Panc1 (cell line): ENCODE data around the gene SLN. TPM values are rescaled to one million over a fixed set of nuclear protein-coding genes. Genes with fewer than 3 reads are reported as not detected.

ENCODE experiments used
- ATAC-seq: fragments of 200-7000 bp; cut with Tn5 transposase; 2 replicates; pipeline ENCODE4 v1.9.1; 2020; ENCODE audit warnings: mild to moderate bottlenecking, moderate library complexity
- BruUV-seq: library from RNA; stranded (reverse); fragments of 400-500 nt; replicated peaks from 2 replicates; lab custom pipeline; 2021; lab: Mats Ljungman, UMichigan
- CTCF ChIA-PET: fragments of 300-600 bp; sonication (Branson Sonifier 250); formaldehyde crosslinking; loops from one replicate; lab custom pipeline; 2022; ENCODE audit warnings: antibody characterized with exemption; lab: Charles Lee
- POLR2A ChIA-PET: fragments of 300-600 bp; sonication (Branson Sonifier 250); formaldehyde crosslinking; loops from one replicate; lab custom pipeline; 2022; ENCODE audit warnings: antibody characterized with exemption; lab: Charles Lee
- DNase-seq: peaks from one replicate; pipeline ENCODE4 v3.0.0-alpha.2; 2010; ENCODE audit warnings: low read depth, low spot score
- H3K27ac ChIP-seq: 2 replicates; pipeline ENCODE4 v1.5.1; 2011; ENCODE audit warnings: mild to moderate bottlenecking, low read length, inconsistent platforms
- H3K27me3 ChIP-seq: fragments of 200-500 bp; sonication (Bioruptor generic); 2 replicates; pipeline ENCODE4 v1.6.0; 2014; ENCODE audit warnings: low read length, inconsistent platforms; ENCODE audit not compliant: control insufficient read depth, insufficient read depth
- H3K36me3 ChIP-seq: fragments of 200-500 bp; sonication (Bioruptor generic); 2 replicates; pipeline ENCODE4 v1.5.1; 2014; ENCODE audit warnings: inconsistent platforms, mild to moderate bottlenecking, low read length, moderate library complexity; ENCODE audit not compliant: control insufficient read depth, insufficient read depth
- H3K4me1 ChIP-seq: 2 replicates; pipeline ENCODE4 v1.5.1; 2011; ENCODE audit warnings: inconsistent platforms, mild to moderate bottlenecking, low read length, moderate library complexity; ENCODE audit not compliant: control insufficient read depth, insufficient read depth
- H3K4me3 ChIP-seq, 2 experiments: 2 replicates each; pipeline ENCODE4 v1.5.1; 2011 to 2012; ENCODE audit warnings: low read depth in 2 of 2, low read length in 2 of 2, mild to moderate bottlenecking in 2 of 2, inconsistent platforms in 1 of 2, moderate library complexity in 1 of 2
- H3K9me3 ChIP-seq: fragments of 200-500 bp; sonication (Bioruptor generic); 2 replicates; pipeline ENCODE4 v1.5.1; 2014; ENCODE audit warnings: low read depth, mild to moderate bottlenecking, inconsistent platforms, low read length, moderate library complexity; ENCODE audit not compliant: control insufficient read depth, insufficient read depth
- POLR2AphosphoS5 ChIP-seq: IDR thresholded peaks from 2 replicates; pipeline ENCODE4 v1.6.1; 2012; ENCODE audit warnings: mild to moderate bottlenecking, low read depth, low read length, moderate library complexity
- SIN3A ChIP-seq: IDR thresholded peaks from 2 replicates; pipeline ENCODE4 v1.6.1; 2012; ENCODE audit warnings: low read depth, mild to moderate bottlenecking, low read length, moderate library complexity, borderline replicate concordance; ENCODE audit not compliant: insufficient read depth
- TCF7L2 ChIP-seq: IDR thresholded peaks from 2 replicates; pipeline ENCODE4 v1.6.1; 2011; ENCODE audit warnings: mild to moderate bottlenecking, low read depth, low read length, inconsistent platforms
- in situ Hi-C: cut with HindIII; loops from 2 replicates; pipeline ENCODE4 v1.10.0; 2016; ENCODE audit warnings: low sequenced_read_pairs, low pct_unique_long_range_greater_than_20kb
- intact Hi-C: fragments of 100-400 bp; cut with micrococcal nuclease; formaldehyde crosslinking; loops from one replicate; pipeline ENCODE4 v1.10.0; 2022; ENCODE audit not compliant: unreplicated experiment
- total RNA-seq: library from RNA; stranded (reverse); gene quantifications from one replicate; pipeline ENCODE4 v1.2.1, GENCODE V29; 2021; ENCODE audit not compliant: unreplicated experiment
- TF ChIP-seq, protein P1 (sequence below): fragments of 450-650 bp; IDR thresholded peaks from 2 replicates; pipeline ENCODE4 v1.5.1; 2017; ENCODE audit warnings: mild to moderate bottlenecking
- TF ChIP-seq, protein P2 (sequence below), 2 experiments: IDR thresholded peaks; 2 replicates each; pipeline ENCODE4 v1.6.1; 2011 to 2012; ENCODE audit warnings: low read depth in 2 of 2, control low read depth in 1 of 2, low read length in 1 of 2, mild to moderate bottlenecking in 1 of 2, moderate library complexity in 1 of 2; ENCODE audit not compliant: insufficient read depth in 1 of 2

Gene SLN
- total RNA-seq, 1 experiment from 2014 or later: not detected

DNA sequence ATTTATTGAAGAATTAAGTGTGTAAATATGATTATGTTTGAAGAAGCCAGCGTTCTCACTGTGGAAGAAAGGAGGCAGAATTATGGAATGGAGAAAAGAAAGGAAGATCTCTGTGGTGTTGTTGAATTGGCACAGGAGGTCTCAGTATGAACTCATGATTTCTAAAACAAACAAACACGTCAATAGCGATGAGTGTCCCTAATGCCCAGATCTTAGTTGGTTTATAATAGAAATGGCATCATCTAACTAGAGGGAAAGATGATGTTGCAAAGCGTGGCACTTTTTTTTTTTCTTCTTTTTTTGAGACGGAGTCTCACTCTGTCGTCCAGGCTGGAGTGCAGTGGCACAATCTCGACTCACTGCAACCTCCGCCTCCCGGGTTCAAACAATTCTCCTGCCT lies 39.2 kb upstream of the SLN start:
- no peaks in the 10 kb centered on the region for H3K4me1 ChIP-seq
- H3K27me3 ChIP-seq: no peaks in the 10 kb centered on the region
- TF ChIP-seq, protein P1, sequence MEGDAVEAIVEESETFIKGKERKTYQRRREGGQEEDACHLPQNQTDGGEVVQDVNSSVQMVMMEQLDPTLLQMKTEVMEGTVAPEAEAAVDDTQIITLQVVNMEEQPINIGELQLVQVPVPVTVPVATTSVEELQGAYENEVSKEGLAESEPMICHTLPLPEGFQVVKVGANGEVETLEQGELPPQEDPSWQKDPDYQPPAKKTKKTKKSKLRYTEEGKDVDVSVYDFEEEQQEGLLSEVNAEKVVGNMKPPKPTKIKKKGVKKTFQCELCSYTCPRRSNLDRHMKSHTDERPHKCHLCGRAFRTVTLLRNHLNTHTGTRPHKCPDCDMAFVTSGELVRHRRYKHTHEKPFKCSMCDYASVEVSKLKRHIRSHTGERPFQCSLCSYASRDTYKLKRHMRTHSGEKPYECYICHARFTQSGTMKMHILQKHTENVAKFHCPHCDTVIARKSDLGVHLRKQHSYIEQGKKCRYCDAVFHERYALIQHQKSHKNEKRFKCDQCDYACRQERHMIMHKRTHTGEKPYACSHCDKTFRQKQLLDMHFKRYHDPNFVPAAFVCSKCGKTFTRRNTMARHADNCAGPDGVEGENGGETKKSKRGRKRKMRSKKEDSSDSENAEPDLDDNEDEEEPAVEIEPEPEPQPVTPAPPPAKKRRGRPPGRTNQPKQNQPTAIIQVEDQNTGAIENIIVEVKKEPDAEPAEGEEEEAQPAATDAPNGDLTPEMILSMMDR: no peak
- TF ChIP-seq SIN3A (no peak), POLR2AphosphoS5 (no peak), TCF7L2 (no peak)
- TF ChIP-seq, protein P2, sequence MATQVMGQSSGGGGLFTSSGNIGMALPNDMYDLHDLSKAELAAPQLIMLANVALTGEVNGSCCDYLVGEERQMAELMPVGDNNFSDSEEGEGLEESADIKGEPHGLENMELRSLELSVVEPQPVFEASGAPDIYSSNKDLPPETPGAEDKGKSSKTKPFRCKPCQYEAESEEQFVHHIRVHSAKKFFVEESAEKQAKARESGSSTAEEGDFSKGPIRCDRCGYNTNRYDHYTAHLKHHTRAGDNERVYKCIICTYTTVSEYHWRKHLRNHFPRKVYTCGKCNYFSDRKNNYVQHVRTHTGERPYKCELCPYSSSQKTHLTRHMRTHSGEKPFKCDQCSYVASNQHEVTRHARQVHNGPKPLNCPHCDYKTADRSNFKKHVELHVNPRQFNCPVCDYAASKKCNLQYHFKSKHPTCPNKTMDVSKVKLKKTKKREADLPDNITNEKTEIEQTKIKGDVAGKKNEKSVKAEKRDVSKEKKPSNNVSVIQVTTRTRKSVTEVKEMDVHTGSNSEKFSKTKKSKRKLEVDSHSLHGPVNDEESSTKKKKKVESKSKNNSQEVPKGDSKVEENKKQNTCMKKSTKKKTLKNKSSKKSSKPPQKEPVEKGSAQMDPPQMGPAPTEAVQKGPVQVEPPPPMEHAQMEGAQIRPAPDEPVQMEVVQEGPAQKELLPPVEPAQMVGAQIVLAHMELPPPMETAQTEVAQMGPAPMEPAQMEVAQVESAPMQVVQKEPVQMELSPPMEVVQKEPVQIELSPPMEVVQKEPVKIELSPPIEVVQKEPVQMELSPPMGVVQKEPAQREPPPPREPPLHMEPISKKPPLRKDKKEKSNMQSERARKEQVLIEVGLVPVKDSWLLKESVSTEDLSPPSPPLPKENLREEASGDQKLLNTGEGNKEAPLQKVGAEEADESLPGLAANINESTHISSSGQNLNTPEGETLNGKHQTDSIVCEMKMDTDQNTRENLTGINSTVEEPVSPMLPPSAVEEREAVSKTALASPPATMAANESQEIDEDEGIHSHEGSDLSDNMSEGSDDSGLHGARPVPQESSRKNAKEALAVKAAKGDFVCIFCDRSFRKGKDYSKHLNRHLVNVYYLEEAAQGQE (IDR thresholded peaks at IDR 0.05; ENCODE audit: insufficient read depth in 1 of 2, low read depth in 2 of 2, low read length in 1 of 2): no peak
- no peaks in the 10 kb centered on the region for H3K9me3 ChIP-seq
- no peaks in the 10 kb centered on the region for H3K36me3 ChIP-seq
- in situ Hi-C loops: no loop called here
- H3K27ac ChIP-seq: no peak overlapping the region
- POLR2A ChIA-PET: no interaction called here
- H3K4me3 ChIP-seq: no peak overlapping the region
- DNase-seq (no peak), ATAC-seq (no peak)
- BruUV-seq: no TSS peak
- CTCF ChIA-PET: no interaction called here
- intact Hi-C loops: no loop called here

DNA sequence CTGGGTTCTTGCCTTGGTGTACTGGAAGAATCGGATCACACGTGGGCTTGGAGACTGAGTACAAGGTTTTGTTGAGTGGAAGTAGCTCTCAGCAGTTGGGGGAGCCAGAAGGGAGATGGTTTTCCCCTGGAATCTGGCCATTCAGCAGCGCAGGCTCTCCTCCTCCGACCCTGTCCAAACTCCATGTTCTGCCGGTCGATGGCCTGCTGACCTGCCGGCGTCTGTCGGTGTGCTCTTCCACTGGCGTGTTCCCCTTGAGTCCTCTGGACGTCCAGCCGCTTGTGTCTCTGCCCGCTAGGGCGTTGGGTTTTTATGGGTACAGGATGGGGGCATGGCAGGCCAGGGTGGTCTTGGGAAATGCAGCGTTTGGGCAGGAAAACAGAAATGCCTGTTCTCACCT lies 38.5 kb upstream of the SLN start:
- no peaks in the 10 kb centered on the region for H3K36me3 ChIP-seq
- H3K4me3 ChIP-seq: no peak overlapping the region
- no peaks in the 10 kb centered on the region for H3K9me3 ChIP-seq
- no peaks in the 10 kb centered on the region for H3K27me3 ChIP-seq
- BruUV-seq: no TSS peak
- POLR2A ChIA-PET: no interaction called here
- DNase-seq (no peak), ATAC-seq (no peak)
- intact Hi-C loops: no loop called here
- no peaks in the 10 kb centered on the region for H3K4me1 ChIP-seq
- H3K27ac ChIP-seq: no peak overlapping the region
- in situ Hi-C loops: no loop called here
- CTCF ChIA-PET: no interaction called here
- no peak for TF ChIP-seq POLR2AphosphoS5
- TF ChIP-seq, protein P1: no peak
- TF ChIP-seq, protein P2 (IDR thresholded peaks at IDR 0.05; ENCODE audit: insufficient read depth in 1 of 2, low read depth in 2 of 2, low read length in 1 of 2): no peak
